Liver (tissue), 9 donors: Measurements from ENCODE around the gene YWHAB. TPM values are rescaled to one million over a fixed set of nuclear protein-coding genes. Genes with fewer than 3 reads are reported as not detected.

Source experiments
- DNase-seq: peaks from one replicate; pipeline ENCODE4 v3.0.0-alpha.2; 2017; ENCODE audit warnings: low spot score
- H3K27ac ChIP-seq, 2 donors: one replicate each; pipeline ENCODE4 v1.7.0; 2013; ENCODE audit warnings: inconsistent platforms in 2 of 2, low read length in 2 of 2, control low read depth in 1 of 2, low read depth in 1 of 2, mild to moderate bottlenecking in 1 of 2
- H3K27me3 ChIP-seq, 4 donors: one replicate each; pipeline versions ENCODE4 v1.6.1 to v1.7.0; 2013; ENCODE audit warnings: low read length in 3 of 4, inconsistent platforms in 1 of 4, mild to moderate bottlenecking in 1 of 4, moderate library complexity in 1 of 4; ENCODE audit not compliant: control insufficient read depth in 4 of 4, insufficient read depth in 4 of 4
- H3K36me3 ChIP-seq, 4 donors: one replicate each; pipeline versions ENCODE4 v1.6.1 to v1.7.0; 2013; ENCODE audit warnings: low read length in 3 of 4, mild to moderate bottlenecking in 3 of 4, low read depth in 1 of 4, moderate library complexity in 1 of 4; ENCODE audit not compliant: control insufficient read depth in 4 of 4, insufficient read depth in 3 of 4
- H3K4me1 ChIP-seq, 4 donors: one replicate each; pipeline versions ENCODE4 v1.6.1 to v1.7.0; 2013; ENCODE audit warnings: low read length in 3 of 4, mild to moderate bottlenecking in 3 of 4, moderate library complexity in 1 of 4; ENCODE audit not compliant: control insufficient read depth in 4 of 4, insufficient read depth in 4 of 4
- H3K4me3 ChIP-seq, 3 donors: one replicate each; pipeline versions ENCODE4 v1.6.1 to v1.7.0; 2013; ENCODE audit warnings: low read length in 3 of 3, control low read depth in 1 of 3, low read depth in 1 of 3, mild to moderate bottlenecking in 1 of 3
- H3K9ac ChIP-seq, 2 donors: one replicate each; pipeline ENCODE4 v1.7.0; 2013; ENCODE audit warnings: low read length in 2 of 2, mild to moderate bottlenecking in 2 of 2, moderate library complexity in 2 of 2, control low read depth in 1 of 2, low read depth in 1 of 2
- H3K9me3 ChIP-seq, 4 donors: one replicate each; pipeline versions ENCODE4 v1.6.1 to v1.7.0; 2013; ENCODE audit warnings: low read length in 3 of 4; ENCODE audit not compliant: control insufficient read depth in 4 of 4
- ATF3 ChIP-seq: IDR thresholded peaks from 2 replicates; pipeline ENCODE4 v1.6.1; 2016; ENCODE audit warnings: antibody characterized with exemption
- EGR1 ChIP-seq, 2 donors: IDR thresholded peaks; 2 replicates each; pipeline ENCODE4 v1.6.1; 2016 to 2018; ENCODE audit warnings: antibody characterized with exemption in 2 of 2, low read depth in 2 of 2
- FOXA1 ChIP-seq: IDR thresholded peaks from 2 replicates; pipeline ENCODE4 v1.6.1; 2016; ENCODE audit warnings: antibody characterized with exemption
- FOXA2 ChIP-seq: IDR thresholded peaks from 2 replicates; pipeline ENCODE4 v1.6.1; 2016; ENCODE audit warnings: antibody characterized with exemption
- HNF4A ChIP-seq, 2 donors: conservative IDR thresholded peaks; 2 replicates each; pipeline ENCODE4 v1.6.1; 2016; ENCODE audit warnings: antibody characterized with exemption in 2 of 2, mild to moderate bottlenecking in 2 of 2
- JUND ChIP-seq, 2 donors: IDR thresholded peaks; 2 replicates each; pipeline ENCODE4 v1.6.1; 2016; ENCODE audit warnings: antibody characterized with exemption in 2 of 2
- MAX ChIP-seq: IDR thresholded peaks from 2 replicates; pipeline ENCODE4 v1.6.1; 2016; ENCODE audit warnings: antibody characterized with exemption
- NR2F2 ChIP-seq: IDR thresholded peaks from 2 replicates; pipeline ENCODE4 v1.6.1; 2016; ENCODE audit warnings: antibody characterized with exemption
- RAD21 ChIP-seq, 2 donors: IDR thresholded peaks; 2 replicates each; pipeline ENCODE4 v1.6.1; 2016; ENCODE audit warnings: antibody characterized with exemption in 2 of 2, mild to moderate bottlenecking in 2 of 2
- REST ChIP-seq: IDR thresholded peaks from 2 replicates; pipeline ENCODE4 v1.6.1; 2016; ENCODE audit warnings: antibody characterized with exemption, mild to moderate bottlenecking
- SP1 ChIP-seq: IDR thresholded peaks from 2 replicates; pipeline ENCODE4 v1.6.1; 2018; ENCODE audit warnings: antibody characterized with exemption, mild to moderate bottlenecking
- TAF1 ChIP-seq: conservative IDR thresholded peaks from 2 replicates; pipeline ENCODE4 v1.6.1; 2016; ENCODE audit warnings: antibody characterized with exemption, mild to moderate bottlenecking
- ZBTB33 ChIP-seq: IDR thresholded peaks from 2 replicates; pipeline ENCODE4 v1.6.1; 2016; ENCODE audit warnings: antibody characterized with exemption
- WGBS: extraction: QIAGEN DNeasy Blood & Tissue Kit; methylation state at CpG from one replicate; pipeline ENCODE4 v1.1.7; 2013; 5-methylcytosine and 5-hydroxymethylcytosine counted together
- polyA plus RNA-seq, 2 donors: library from polyadenylated mRNA; stranded (reverse) in 1 of 2; unstranded in 1 of 2; fragments of 200-250 nt in 1 of 2; fragments of >200 nt in 1 of 2; fragmentation: Nextera tagmentation in 1 of 2; extraction: Ambion mirVana in 1 of 2; gene quantifications; one replicate each; pipeline versions ENCODE4 v1.2.1 to v1.2.3, GENCODE V29; 2013 to 2015
- total RNA-seq, 2 donors: library from RNA; depleted of rRNA; stranded (reverse); fragments of >200 nt; gene quantifications; one replicate each; pipeline ENCODE4 v1.2.3, GENCODE V29; 2014
- donor health status: healthy.
- donor health status: healthy.
- donor health status: healthy.
- donor health status: healthy.
- donor health status: healthy.

YWHAB gene
- total and polyA plus RNA-seq, 4 donors = 41.6 to 86.5 (median 43.3) TPM

GRCh38 chr20:44904377-44904776, 18.9 kb downstream of the YWHAB start:
- peaks cover 0 to 4% (median 2%) of the 10 kb centered on the region in 4 donors for H3K4me1 ChIP-seq
- WGBS = 92% methylated on average over 5 of the region's 5 CpGs
- H3K27me3 ChIP-seq = no peaks in the 10 kb centered on the region
- no peak for DNase-seq
- H3K9ac ChIP-seq = no peak overlapping the region
- H3K27ac ChIP-seq = no peak overlapping the region
- H3K4me3 ChIP-seq = no peak overlapping the region
- H3K36me3 ChIP-seq = peaks cover 5 to 60% (median 54%) of the 10 kb centered on the region in 4 donors
- TF ChIP-seq FOXA2 = no peak
- no peak for TF ChIP-seq RAD21 (IDR thresholded peaks at IDR 0.05)
- no peak for TF ChIP-seq ZBTB33
- no peak for TF ChIP-seq EGR1 (IDR thresholded peaks at IDR 0.05; ENCODE audit: low read depth in 2 of 2)
- no peak for TF ChIP-seq ATF3
- H3K9me3 ChIP-seq = no peaks in the 10 kb centered on the region

- TF ChIP-seq HNF4A (conservative IDR thresholded peaks at IDR 0.05) = peak in 1 of 2 donors; percentile 17
- no peak for TF ChIP-seq NR2F2
Measured at GRCh38 chr20:44908987-44909871, 23.7 kb downstream of the YWHAB start.

GRCh38 chr20:44909872-44910689, 24.6 kb downstream of the YWHAB start, which contains the start of gene PABPC1L:
Gene PABPC1L (plus strand): TSS chr20:44910060. CDS start chr20:44910144, 84 bp downstream.
- H3K36me3 ChIP-seq = peaks cover 0 to 30% (median 27%) of the 10 kb centered on the region in 4 donors
- no peak for TF ChIP-seq SP1
- no peak for TF ChIP-seq HNF4A (conservative IDR thresholded peaks at IDR 0.05)
- no peak for TF ChIP-seq RAD21 (IDR thresholded peaks at IDR 0.05)
- no peak for TF ChIP-seq JUND (IDR thresholded peaks at IDR 0.05)
- no peak for TF ChIP-seq TAF1
- peak; percentile 95 to 98 for TF ChIP-seq EGR1 (IDR thresholded peaks at IDR 0.05; ENCODE audit: low read depth in 2 of 2)
- TF ChIP-seq ATF3 = no peak
- no peak for TF ChIP-seq REST
- no peak for TF ChIP-seq FOXA2
- TF ChIP-seq MAX = no peak
- TF ChIP-seq ZBTB33 = no peak
- TF ChIP-seq NR2F2 = peak; percentile 60
- no peak for TF ChIP-seq FOXA1

More at GRCh38 chr20:44908987-44909871, 23.7 kb downstream of the YWHAB start:
- no peak for DNase-seq
- H3K4me1 ChIP-seq = peaks cover 3 to 24% (median 14%) of the 10 kb centered on the region in 4 donors
- no peak overlapping the region for H3K27ac ChIP-seq
- no peaks in the 10 kb centered on the region for H3K9me3 ChIP-seq
- H3K4me3 ChIP-seq = peak overlapping the region; percentile 25 to 79 (median 61)
- H3K9ac ChIP-seq = no peak overlapping the region
- H3K36me3 ChIP-seq = peaks cover 0 to 38% (median 34%) of the 10 kb centered on the region in 4 donors
- H3K27me3 ChIP-seq = no peaks in the 10 kb centered on the region
- WGBS = 34% methylated on average over 14 of the region's 14 CpGs

More at GRCh38 chr20:44909872-44910689, 24.6 kb downstream of the YWHAB start, which contains the start of gene PABPC1L:
- DNase-seq = peak; percentile 66
- Histone ChIP-seq H3K4me1 (peaks cover 3 to 24% (median 14%) of the 10 kb centered on the region in 4 donors), H3K9ac (no peak within 1 kb of the TSS), H3K27ac (no peak within 1 kb of the TSS), H3K27me3 (no peaks in the 10 kb centered on the region), H3K9me3 (no peaks in the 10 kb centered on the region), H3K4me3 (peak within 1 kb of the TSS; percentile 61 to 84 (median 79))
- WGBS = 1% methylated on average over 61 of the region's 61 CpGs
